GM21576 (cell line): Measurements from ENCODE around the gene RRP15.
A peak's percentile ranks its signal among the peaks of the same experiment; 100 is the strongest.

ENCODE experiments used
- ATAC-seq: cut with Tn5 transposase; IDR thresholded peaks from one replicate; pipeline ENCODE4 v1.9.1; 2021; ENCODE audit warnings: mild to moderate bottlenecking, moderate library complexity; ENCODE audit not compliant: unreplicated experiment

Gene RRP15, protein sequence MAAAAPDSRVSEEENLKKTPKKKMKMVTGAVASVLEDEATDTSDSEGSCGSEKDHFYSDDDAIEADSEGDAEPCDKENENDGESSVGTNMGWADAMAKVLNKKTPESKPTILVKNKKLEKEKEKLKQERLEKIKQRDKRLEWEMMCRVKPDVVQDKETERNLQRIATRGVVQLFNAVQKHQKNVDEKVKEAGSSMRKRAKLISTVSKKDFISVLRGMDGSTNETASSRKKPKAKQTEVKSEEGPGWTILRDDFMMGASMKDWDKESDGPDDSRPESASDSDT

DNA sequence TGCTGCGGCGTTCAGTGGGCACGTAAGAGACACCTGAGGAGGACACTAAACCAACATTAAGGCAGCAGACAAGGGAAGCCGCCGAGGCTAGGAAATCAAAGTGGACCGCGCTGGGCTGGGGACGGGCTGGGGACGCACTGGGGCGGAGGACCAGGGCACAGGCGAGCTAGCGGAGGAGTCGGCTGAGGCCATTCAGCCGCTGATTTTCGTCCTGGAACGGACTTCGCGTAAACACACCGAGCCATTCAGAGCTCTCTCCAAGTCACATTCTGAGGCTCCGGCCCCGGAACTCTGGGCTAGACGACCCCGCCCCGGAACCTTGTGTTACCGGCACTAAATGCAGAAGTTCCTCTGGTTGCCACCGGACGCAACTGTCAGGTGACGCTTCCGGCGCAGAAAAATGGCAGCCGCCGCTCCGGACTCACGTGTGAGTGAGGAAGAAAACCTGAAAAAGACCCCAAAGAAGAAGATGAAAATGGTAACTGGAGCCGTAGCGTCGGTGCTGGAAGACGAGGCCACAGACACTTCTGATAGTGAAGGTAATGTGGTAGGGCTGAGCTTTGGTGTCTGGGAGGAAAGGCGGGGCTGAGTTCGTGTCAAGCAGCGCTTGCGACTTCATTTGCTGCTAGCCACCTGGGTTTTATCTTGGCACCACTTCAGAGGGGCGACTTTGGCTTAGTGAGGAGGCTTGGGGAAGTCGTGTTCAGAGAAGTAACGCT is at the start of gene RRP15:
Gene RRP15 (plus strand): TSS at position 377 of the 719 bp plus-strand sequence. CDS start 24 bp downstream, at position 401.
- peak; percentile 99 for ATAC-seq

DNA sequence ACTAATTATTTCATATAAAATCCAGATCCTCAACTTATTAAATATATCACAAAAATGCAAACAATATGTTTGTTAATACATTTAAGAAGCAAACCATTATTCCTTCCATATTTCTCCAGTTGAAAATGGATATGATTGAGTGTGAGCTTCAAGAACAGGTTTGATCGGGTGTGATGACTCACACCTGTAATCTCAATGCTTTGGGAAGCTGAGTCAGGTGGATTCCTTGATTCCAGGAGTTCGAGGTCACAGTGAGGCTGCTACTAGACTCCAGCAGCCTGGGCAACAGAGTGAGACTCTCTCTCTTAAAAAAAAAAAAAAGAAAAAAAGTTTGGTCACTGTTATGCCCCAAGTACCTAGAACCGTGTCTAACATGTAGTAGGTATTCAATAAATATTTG is 42.9 kb upstream of the RRP15 start:
- ATAC-seq, result no peak

DNA sequence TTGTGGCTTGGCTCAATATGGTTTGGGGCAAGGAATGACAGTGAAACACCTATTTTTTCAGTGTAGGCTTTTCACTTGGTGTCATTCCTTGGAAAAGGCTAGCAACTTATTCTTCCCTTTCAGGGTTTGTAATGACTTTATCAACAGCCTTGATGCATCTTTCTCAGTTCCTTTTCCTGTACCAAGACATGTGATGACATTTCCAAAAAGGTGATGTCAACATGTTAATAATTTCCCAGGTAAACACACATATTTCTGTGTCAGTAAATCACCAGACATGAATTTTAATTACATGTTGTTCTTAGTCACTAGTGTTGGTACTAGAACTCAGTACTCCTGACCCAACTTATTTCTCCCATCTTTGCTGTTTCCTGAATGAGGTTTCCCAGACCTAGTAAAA is 37.8 kb upstream of the RRP15 start:
- no peak for ATAC-seq

DNA sequence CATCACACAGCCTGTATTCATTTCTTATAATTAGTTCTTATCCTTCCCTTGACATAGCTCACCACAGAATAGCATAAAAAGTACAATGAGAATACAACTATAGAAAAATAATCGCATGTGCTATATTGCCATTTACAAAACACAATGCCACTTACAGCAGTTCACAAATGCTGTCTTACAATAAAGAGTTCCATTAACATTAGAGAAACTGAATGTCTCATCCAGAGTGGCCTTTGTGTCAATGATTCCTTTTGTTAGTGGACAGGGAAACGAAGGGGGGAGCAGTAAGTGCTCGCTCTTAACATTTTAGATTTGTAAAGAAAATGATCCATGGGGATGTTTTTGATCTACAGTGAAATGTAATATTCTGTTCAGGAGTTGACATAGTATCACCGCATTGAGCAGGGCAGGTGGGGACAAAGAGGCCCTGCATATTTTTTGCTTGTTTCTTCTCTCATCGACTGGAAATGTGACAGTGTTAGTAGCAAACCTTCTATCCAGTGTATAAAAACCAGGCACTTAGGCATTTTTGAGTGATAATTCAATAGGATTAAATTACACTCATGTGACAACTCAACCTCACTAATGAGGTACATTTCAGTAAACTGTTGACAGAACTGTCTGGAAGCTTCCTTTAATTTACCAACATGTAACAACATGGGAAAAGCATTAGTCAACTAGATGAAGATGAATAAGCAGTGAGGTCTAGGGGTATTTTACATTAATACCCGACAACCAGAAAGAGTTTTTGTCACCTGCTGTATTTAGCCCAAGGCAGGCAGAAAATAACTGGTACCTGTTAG is 35.6 kb upstream of the RRP15 start:
- no peak for ATAC-seq

DNA sequence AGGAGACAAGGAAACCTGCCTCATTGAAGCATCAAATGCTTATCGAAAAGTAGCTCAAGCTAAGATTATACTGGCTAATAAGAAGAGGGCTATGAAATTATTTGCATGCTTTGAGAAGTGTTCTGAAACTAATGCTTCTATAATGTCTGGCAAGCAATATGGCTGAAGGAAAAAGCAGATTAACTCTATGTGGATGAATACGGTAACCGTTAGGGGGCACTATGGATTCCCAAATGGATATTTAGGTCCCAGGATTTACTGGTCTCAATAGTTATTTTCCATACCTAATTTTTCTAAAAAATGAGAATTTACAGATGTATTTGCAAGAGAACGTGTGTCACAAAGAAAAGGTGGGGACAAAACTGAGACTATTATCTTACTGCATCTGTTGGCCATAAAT is 34.6 kb upstream of the RRP15 start:
- no peak for ATAC-seq

DNA sequence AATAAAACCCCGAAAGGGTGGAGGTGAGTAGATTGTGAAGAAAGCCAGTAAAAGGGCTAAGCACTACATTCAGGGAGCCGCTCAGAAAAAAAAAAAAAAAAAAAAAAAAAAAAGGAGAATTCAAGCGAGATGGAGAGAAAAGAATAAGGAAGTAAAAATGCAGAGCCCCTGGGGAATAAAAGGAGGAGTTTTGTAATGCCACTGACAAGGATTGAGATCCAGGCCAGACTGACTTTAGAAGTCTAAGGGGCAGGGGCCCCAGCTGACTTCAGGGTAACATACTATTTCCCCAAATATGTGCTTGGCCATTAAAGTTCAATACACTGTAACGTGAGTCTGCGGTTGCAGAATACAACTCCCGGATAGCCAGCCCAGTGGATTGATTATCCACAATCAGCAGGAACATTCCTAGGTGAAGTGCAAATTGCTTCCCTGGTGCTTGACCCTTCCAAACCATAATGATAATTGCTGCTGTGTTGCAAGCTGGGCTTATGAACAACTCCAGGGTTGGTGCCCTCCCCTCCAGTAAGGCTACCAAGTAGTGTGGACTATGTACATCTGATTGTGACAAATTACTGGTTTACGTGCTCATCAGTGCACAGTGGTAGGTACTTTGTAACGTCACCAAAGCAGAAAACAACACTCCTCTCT is 30.7 kb upstream of the RRP15 start:
- no peak for ATAC-seq

DNA sequence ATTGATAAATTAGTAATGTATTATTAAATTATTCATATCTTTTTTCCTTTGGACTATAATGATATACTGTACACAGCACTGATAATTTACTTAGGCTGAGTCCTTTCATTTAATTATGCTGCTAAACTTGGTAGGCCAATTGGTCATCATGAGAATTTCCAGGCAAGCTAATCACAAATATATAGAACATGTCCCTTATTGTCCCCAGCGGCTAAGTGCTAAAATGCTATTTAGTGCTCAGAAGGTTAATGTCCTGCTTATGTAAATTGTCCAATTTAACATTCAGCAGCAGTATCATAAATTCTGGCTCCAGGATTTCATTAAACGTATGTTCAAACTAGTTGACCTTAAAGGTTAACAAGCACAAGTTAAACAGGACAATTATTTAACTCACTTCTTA is 30.0 kb upstream of the RRP15 start:
- ATAC-seq, result no peak

DNA sequence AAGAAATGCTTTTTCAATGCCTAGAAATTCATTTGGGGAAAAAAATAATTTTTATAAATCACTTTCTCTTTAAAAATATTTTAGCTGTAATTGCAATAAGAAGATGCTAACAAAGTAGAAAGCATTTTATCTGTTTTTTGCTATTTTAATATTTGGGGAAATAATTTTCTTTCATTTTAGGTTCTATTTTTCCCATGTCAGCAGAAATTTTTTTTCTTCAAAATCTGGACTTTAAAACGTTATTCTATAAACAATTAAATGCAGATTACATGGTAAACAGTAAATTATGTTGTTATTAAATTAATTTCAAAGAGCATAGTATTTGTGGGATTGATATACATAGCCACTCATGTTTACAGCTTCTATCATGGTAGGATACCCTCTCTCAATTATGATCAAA is 27.7 kb upstream of the RRP15 start:
- no peak for ATAC-seq

DNA sequence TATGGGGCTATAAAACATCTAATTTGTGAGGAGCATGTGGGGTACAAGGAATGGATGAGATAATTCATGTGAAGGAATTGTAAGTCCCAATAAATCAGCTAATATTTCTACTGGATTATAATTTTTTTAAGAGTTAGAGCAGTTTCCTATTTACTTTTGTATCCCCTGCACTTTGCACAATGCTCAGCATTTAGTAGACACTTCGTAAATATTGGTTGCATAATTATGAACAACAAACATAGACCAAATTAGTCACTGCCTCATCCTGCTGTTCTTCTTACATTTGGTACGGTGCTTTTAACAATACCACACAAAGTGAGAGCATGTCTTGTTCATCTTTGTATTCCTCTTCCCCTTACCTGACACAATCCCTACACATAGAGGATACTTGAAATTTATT is 27.1 kb upstream of the RRP15 start:
- ATAC-seq, result no peak

DNA sequence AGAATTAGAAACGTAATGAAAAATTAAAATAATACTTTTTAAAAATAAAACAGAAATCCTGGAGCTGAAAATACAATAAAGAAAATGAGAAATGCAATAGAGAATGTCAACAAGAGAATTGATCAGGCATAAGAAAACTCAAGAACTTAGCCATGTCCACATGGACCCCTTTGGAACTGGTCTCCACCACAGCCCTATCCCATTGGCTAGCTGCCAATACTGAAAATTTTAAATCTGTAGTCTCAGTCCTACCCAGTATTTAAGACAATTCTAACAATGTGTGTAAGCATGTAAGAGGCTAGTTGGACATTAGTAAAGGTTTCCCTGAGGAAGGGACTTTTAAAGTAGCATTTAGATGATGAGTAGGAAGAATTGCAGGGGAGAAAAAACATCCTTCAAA is 25.8 kb upstream of the RRP15 start:
- ATAC-seq, result no peak

DNA sequence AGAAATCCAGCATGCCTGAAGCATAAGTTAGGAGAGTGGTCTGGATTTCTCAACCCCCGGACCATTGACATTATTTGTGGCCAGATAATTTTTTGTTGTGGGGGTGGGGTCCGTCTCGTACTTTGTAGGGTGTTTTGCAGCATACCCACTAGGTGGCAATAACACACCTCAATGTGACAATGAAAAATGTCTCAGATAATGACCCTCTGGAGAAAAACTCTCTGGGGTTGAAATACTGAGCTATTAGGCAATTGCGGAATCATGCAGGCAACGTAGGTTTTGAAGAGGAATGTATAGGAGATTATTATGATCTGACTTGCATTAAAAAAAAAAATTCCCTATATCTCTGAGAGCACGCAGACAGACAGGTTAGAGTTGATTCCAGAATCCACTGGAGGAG is 25.3 kb upstream of the RRP15 start:
- ATAC-seq, result peak; percentile 73

DNA sequence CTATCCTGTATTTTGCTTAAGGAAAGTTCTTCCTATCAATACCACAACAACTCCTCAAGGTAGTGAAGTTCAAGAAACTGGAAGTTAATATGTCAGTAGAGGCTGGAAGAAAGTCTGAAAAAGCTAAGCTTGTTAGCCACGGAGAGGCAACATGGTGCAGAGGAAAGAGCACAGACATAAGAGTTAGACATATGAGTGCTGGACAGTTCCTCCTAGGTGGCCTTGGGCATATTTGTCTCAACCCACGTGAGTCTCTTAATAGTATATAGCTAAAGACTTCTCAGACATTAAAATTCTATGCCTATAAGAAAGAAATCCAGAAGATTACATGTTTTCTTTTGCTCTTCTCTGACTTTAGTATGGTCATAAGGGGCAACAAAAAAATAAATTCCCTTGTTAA is 22.8 kb upstream of the RRP15 start:
- ATAC-seq, result no peak

DNA sequence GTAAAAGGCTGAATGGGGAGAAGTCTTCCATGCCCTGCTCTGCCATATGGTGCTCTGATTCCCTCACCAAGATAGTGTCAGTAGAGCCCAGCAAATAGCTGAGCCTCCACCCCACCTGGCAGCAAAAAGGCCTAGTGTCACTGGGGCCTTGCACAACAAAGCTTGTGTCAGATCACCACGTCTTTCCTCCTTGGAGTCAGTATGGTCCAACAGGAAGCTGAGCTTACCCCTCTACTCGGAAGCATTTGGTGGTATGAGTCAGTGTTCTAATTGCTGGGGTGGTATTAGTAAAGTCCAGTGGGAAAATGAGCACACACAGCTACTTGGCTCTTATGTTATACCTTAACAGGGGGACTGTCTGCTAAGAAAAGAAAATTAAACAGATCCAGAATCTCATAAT is 18.7 kb upstream of the RRP15 start:
- ATAC-seq, result no peak

DNA sequence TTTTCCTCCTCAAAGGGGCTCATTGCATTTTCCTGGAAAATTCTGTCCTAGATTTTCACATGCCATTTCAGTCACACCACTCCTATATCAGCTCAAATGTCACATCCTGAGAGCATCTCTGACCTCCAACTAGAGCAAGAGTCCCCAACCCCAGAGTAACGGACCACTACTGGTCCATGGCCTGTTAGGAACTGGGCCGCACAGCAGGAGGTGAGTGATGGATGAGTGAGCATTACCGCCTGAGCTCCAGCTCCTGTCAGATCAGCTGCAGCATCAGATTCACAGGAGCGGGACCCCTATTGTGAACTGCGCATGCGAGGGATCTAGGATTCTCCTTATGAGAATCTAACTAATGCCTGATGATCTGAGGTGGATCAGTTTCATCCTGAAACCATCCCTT is 12.7 kb upstream of the RRP15 start:
- ATAC-seq, result no peak

DNA sequence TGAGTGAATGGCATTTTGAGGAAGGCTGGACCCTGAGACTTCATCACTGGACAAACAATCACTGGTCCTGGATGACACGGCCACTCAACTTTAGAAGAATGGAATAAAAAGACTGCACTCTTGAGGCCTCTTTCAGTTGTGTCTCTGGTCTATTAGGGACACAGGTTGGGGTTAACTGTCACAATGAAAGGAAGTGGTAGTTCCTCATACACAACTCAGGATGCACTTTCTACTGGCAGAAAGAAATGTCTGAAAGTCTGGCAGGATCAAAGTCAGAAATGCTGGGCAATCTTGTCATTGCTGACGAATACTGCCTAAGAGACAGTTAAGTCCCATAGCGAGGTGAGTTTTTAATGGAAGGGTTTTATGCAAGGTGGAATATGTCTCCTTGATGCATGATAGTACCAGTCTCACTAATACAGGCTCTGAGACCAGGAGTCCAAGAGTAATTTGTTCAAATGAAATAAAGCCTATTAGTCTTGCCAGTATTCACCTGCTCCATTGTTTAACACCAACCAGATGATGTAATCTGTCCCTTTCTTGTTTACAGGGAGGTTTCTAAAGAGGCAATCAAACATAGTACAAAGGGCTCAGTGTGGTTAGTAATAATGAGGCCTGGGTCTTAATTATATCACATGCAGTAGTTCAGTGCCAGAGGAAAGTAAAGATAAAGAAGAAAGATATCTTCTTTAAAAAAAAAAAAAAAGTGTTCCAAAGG is 11.2 kb upstream of the RRP15 start:
- no peak for ATAC-seq

DNA sequence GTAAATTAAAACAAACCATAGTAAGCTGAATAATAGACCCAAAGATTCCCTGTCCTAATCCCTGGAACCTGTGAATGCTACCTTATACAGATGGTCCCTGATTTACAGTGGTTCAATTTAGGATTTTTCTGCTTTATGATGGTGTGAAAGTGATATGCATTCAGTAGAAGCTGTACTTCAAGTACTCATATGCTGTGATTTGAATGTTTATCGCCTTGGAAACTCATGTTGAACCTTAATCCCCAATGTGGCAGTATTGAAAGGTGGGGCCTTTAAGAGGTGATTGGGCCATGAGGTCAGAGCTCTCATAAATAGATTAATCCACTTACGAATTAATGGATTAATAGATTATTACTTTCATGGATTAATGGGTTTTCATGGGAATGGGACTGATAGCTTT is 10.6 kb upstream of the RRP15 start:
- ATAC-seq, result no peak

DNA sequence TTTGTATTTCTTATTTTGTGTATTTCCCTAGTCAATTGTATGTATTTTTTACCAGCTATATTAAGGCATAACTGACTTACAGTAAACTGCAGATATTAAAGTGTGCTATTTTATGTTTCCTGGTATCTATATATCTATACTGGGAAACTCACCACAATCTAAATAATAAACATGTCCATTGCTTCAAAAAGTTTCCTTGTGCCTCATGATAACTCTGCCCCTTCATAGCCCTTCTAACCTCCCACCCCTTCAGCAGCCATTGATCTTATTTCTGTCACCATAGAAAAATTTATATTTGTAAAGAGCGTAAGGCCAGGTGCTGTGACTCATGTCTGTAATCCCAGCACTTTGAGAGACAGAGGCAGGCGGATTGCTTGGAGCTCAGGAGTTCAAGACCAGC is 9.3 kb upstream of the RRP15 start:
- no peak for ATAC-seq

DNA sequence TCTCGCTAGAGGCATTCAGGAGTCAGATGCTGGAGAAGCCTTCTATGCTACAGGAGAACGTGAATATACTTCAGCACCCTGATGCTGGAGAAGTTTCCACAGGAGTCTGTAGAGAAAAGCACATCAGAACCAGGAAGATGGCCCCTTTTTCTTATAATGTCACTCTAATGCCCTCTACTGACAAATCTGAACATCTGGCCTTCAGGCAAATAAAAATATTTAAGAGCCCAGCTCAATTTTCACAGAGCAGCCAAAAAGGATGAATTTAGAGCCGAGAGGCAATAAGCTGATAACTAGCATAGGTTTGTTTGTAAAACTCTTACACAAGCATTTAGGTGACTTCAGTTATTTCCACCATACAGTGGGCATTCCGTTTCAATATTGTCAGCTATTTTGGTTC is 3.8 kb upstream of the RRP15 start:
- no peak for ATAC-seq

DNA sequence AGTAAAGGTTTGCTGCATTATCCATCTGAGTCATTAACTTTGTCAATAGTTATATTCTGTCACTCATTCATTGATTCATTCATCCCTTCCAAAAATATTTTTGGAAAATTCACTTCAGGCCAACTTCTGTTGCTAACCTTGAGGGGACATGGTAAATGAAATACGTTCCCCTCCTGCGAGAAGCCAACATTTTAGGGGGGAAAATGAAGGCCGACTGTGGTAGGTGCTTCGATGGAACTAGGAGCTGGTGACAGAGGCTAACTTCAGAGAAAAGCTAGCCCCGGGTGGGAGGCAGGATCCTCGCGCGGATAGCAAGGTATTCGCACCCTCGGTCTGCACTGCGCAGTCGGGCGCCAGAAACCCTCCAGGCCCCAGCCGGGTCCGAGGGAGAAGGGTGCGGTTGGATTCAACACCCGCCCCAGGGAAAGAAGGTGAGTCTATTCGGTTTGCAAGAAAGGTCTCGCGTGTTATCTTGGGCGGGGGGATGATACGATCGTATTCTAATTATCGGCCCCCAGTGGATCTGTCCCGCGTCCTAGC is 646 bp upstream of the RRP15 start:
- ATAC-seq, result peak; percentile 18

DNA sequence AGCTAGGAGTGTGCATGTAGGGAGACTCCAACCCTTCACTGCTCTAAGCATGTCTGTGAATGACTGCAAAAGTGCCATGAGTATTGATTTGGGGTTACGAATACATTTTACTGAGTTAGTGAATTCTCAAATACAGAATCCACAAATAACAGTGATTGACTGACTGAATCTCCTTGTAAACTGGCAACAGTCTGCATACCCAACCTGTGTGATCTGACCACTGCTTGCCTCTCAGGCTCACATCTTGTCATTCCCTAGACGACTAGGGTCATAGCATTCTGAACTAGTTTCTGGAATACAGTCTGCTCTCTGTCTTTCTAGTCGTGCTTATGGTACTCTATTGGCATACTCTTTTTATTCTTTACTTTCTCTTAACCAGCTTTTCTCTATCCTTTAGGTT is 7.4 kb downstream of the RRP15 start:
- ATAC-seq, result no peak

DNA sequence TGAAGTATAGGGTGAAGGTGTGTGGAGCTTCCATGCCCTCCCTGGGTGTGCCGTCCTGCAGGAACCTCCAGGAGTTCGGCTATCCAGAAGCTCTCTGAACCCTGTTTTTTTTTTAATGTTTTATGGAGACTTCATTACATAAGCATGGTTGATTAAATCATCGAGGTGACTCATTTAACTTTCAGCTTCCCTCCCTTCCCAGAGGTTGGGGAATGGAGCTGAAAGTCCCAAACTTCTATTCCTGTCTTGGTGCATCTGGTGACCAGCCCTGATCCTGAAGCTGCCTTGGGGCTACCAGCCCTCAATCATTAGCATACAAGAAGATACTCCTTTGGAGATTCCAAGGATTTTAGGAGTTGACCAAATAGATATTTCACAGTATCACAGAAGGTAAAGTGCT is 9.5 kb downstream of the RRP15 start:
- ATAC-seq, result no peak
